Activated naive CD4-positive, alpha-beta T cell treated with anti-CD3 and anti-CD28 coated beads, Interleukin-2, amount 50 U/mL, for 72 hours (primary cell): ENCODE measurements around the gene CDKN1C. TPM values are rescaled to one million over a fixed set of nuclear protein-coding genes. Genes with fewer than 3 reads are reported as not detected.

ENCODE experiments used
- ATAC-seq, 2 donors: fragments of 150-1000 bp; cut with Tn5 transposase; 2 replicates each; pipeline ENCODE4 v1.10.0; 2021; ENCODE audit warnings: mild to moderate bottlenecking in 2 of 2, moderate library complexity in 2 of 2
- DNase-seq, 2 donors: peaks; one replicate each; pipeline ENCODE4 v3.0.0; 2021 to 2022; ENCODE audit warnings: low spot score in 2 of 2
- H3K27ac Mint-ChIP-seq, 2 donors: one replicate each; pipeline ENCODE4 v1.8.0; 2022; ENCODE audit warnings: mild to moderate bottlenecking in 2 of 2, mixed read lengths in 2 of 2
- H3K36me3 Mint-ChIP-seq, 2 donors: one replicate each; pipeline ENCODE4 v1.8.0; 2022; ENCODE audit warnings: mixed read lengths in 2 of 2
- H3K9me3 Mint-ChIP-seq, 2 donors: one replicate each; pipeline ENCODE4 v1.8.0; 2022; ENCODE audit warnings: mixed read lengths in 2 of 2
- total RNA-seq, 2 donors: library from RNA; stranded (reverse); gene quantifications; one replicate each; pipeline ENCODE4 v1.2.3, GENCODE V29; 2022

CDKN1C gene
- total RNA-seq, 2 donors from 2014 or later = 1.5 to 1.8 TPM

- DNase-seq = no peak
- no peak for ATAC-seq
- H3K36me3 Mint-ChIP-seq = peaks cover 0 to 6% of the 10 kb centered on the region in 2 donors
- H3K27ac Mint-ChIP-seq = no peak overlapping the region
- H3K9me3 Mint-ChIP-seq = no peaks in the 10 kb centered on the region
These were observed 768 bp upstream of the CDKN1C start for GRCh38 chr11:2886191-2886894.

GRCh38 chr11:2885017-2885677 is 428 bp downstream of the CDKN1C start:
- Mint-ChIP-seq H3K9me3 (no peaks in the 10 kb centered on the region), H3K36me3 (peaks cover 0 to 6% of the 10 kb centered on the region in 2 donors), H3K27ac (no peak overlapping the region)
- ATAC-seq = peak in 1 of 2 donors; percentile 37
- peak in 1 of 2 donors; percentile 35 for DNase-seq

GRCh38 chr11:2883979-2884815 is 1.4 kb downstream of the CDKN1C start:
- DNase-seq (no peak), ATAC-seq (no peak)
- no peak overlapping the region for H3K27ac Mint-ChIP-seq
- H3K36me3 Mint-ChIP-seq = peaks cover 0 to 6% of the 10 kb centered on the region in 2 donors
- H3K9me3 Mint-ChIP-seq = no peaks in the 10 kb centered on the region

- no peak for DNase-seq
- Mint-ChIP-seq H3K36me3 (peaks cover 0 to 6% of the 10 kb centered on the region in 2 donors), H3K27ac (no peak overlapping the region), H3K9me3 (no peaks in the 10 kb centered on the region)
- no peak for ATAC-seq
These were observed 2.0 kb downstream of the CDKN1C start for GRCh38 chr11:2883640-2883978.

GRCh38 chr11:2882396-2883110 is 3.0 kb downstream of the CDKN1C start:
- DNase-seq = no peak
- ATAC-seq = no peak
- Mint-ChIP-seq H3K27ac (no peak overlapping the region), H3K9me3 (peaks cover 0 to under 1% of the 10 kb centered on the region in 2 donors), H3K36me3 (peaks cover 0 to 6% of the 10 kb centered on the region in 2 donors)

GRCh38 chr11:2881981-2882375 is 3.6 kb downstream of the CDKN1C start:
- no peak for ATAC-seq
- H3K9me3 Mint-ChIP-seq = peaks cover 0 to 4% of the 10 kb centered on the region in 2 donors
- no peak for DNase-seq
- no peak overlapping the region for H3K27ac Mint-ChIP-seq
- peaks cover 0 to 6% of the 10 kb centered on the region in 2 donors for H3K36me3 Mint-ChIP-seq

GRCh38 chr11:2881076-2881980 is 4.2 kb downstream of the CDKN1C start:
- Mint-ChIP-seq H3K9me3 (peaks cover 0 to 4% of the 10 kb centered on the region in 2 donors), H3K27ac (no peak overlapping the region), H3K36me3 (peaks cover 0 to 6% of the 10 kb centered on the region in 2 donors)
- ATAC-seq (no peak), DNase-seq (no peak)

- no peak for ATAC-seq
- H3K36me3 Mint-ChIP-seq = peaks cover 0 to 6% of the 10 kb centered on the region in 2 donors
- DNase-seq = no peak
- peak overlapping the region in 1 of 2 donors; percentile 44 for H3K27ac Mint-ChIP-seq
- H3K9me3 Mint-ChIP-seq = peaks cover 0 to 4% of the 10 kb centered on the region in 2 donors
These were observed 4.9 kb downstream of the CDKN1C start for GRCh38 chr11:2880646-2881045.

- Mint-ChIP-seq H3K9me3 (peaks cover 0 to 4% of the 10 kb centered on the region in 2 donors), H3K27ac (no peak overlapping the region), H3K36me3 (peaks cover 0 to 6% of the 10 kb centered on the region in 2 donors)
- no peak for DNase-seq
- ATAC-seq = no peak
These were observed 6.8 kb downstream of the CDKN1C start for GRCh38 chr11:2878782-2879181.

- DNase-seq (no peak), ATAC-seq (no peak)
- Mint-ChIP-seq H3K9me3 (peaks cover 0 to 4% of the 10 kb centered on the region in 2 donors), H3K36me3 (no peaks in the 10 kb centered on the region), H3K27ac (no peak overlapping the region)
These were observed 8.1 kb downstream of the CDKN1C start for GRCh38 chr11:2877474-2877873.

- H3K36me3 Mint-ChIP-seq = no peaks in the 10 kb centered on the region
- no peak overlapping the region for H3K27ac Mint-ChIP-seq
- ATAC-seq = no peak
- no peak for DNase-seq
- peaks cover 0 to 4% of the 10 kb centered on the region in 2 donors for H3K9me3 Mint-ChIP-seq
These were observed 10.6 kb downstream of the CDKN1C start for GRCh38 chr11:2874963-2875362.

- Mint-ChIP-seq H3K36me3 (peaks cover 0 to 8% of the 10 kb centered on the region in 2 donors), H3K9me3 (no peaks in the 10 kb centered on the region), H3K27ac (no peak overlapping the region)
- ATAC-seq (no peak), DNase-seq (no peak)
These were observed 14.4 kb downstream of the CDKN1C start for GRCh38 chr11:2870969-2871680.

- Mint-ChIP-seq H3K9me3 (no peaks in the 10 kb centered on the region), H3K36me3 (peaks cover 0 to 8% of the 10 kb centered on the region in 2 donors), H3K27ac (no peak overlapping the region)
- no peak for DNase-seq
- no peak for ATAC-seq
These were observed 15.1 kb downstream of the CDKN1C start for GRCh38 chr11:2870460-2870859.

GRCh38 chr11:2869561-2870427 is 15.8 kb downstream of the CDKN1C start:
- DNase-seq = no peak
- no peak for ATAC-seq
- Mint-ChIP-seq H3K27ac (no peak overlapping the region), H3K9me3 (no peaks in the 10 kb centered on the region), H3K36me3 (peaks cover 0 to 8% of the 10 kb centered on the region in 2 donors)
